WERI-Rb-1 (cell line): ENCODE results near the gene IRAK2.
A peak's percentile ranks its signal among the peaks of the same experiment; 100 is the strongest.

Experiments
- DNase-seq: peaks from one replicate; pipeline ENCODE4 v3.0.0-alpha.2; 2020
- H3K27ac ChIP-seq: fragments of 250-450 bp; sonication (Bioruptor Pico); 2 replicates; pipeline ENCODE4 v1.5.1; 2020; ENCODE audit warnings: mild to moderate bottlenecking, moderate library complexity
- H3K27me3 ChIP-seq: fragments of 250-450 bp; sonication (Bioruptor Pico); 2 replicates; pipeline ENCODE4 v1.5.1; 2021; ENCODE audit warnings: mild to moderate bottlenecking, low read depth, moderate library complexity; ENCODE audit not compliant: insufficient read depth, severe bottlenecking
- H3K36me3 ChIP-seq: fragments of 250-450 bp; sonication (Bioruptor Pico); 2 replicates; pipeline ENCODE4 v1.5.1; 2020; ENCODE audit warnings: mild to moderate bottlenecking, moderate library complexity
- H3K4me3 ChIP-seq: 2 replicates; pipeline ENCODE4 v1.5.1; 2011; ENCODE audit warnings: low read depth, mild to moderate bottlenecking, control low read depth, low read length
- H3K9me3 ChIP-seq: fragments of 250-450 bp; sonication (Bioruptor Pico); 2 replicates; pipeline ENCODE4 v1.5.1; 2021; ENCODE audit warnings: mild to moderate bottlenecking, moderate library complexity; ENCODE audit not compliant: severe bottlenecking
- CTCF ChIP-seq: IDR thresholded peaks from 2 replicates; pipeline ENCODE4 v1.5.1; 2011; ENCODE audit warnings: low read depth, mild to moderate bottlenecking, control low read depth, inconsistent platforms, low read length

The IRAK2 gene

GRCh38 chr3:10142707-10143560, 21.8 kb upstream of the IRAK2 start:
- no peak for DNase-seq
- no peak overlapping the region; the same call in 1 of the 2 replicates for H3K27ac ChIP-seq
- no peaks in the 10 kb centered on the region for H3K9me3 ChIP-seq
- peaks cover 52% of the 10 kb centered on the region for H3K36me3 ChIP-seq
- peak overlapping the region; percentile 56 for H3K4me3 ChIP-seq
- TF ChIP-seq CTCF: no peak
- H3K27me3 ChIP-seq: no peaks in the 10 kb centered on the region

- H3K27me3 ChIP-seq: no peaks in the 10 kb centered on the region
- H3K4me3 ChIP-seq: no peak overlapping the region
- DNase-seq: no peak
- peaks cover 73% of the 10 kb centered on the region for H3K36me3 ChIP-seq
- no peaks in the 10 kb centered on the region for H3K9me3 ChIP-seq
- H3K27ac ChIP-seq: no peak overlapping the region
- TF ChIP-seq CTCF: no peak
Observed at GRCh38 chr3:10145685-10146084, 19.0 kb upstream of the IRAK2 start.

GRCh38 chr3:10149226-10149625, 15.5 kb upstream of the IRAK2 start:
- H3K36me3 ChIP-seq: peaks cover 78% of the 10 kb centered on the region
- no peak overlapping the region for H3K4me3 ChIP-seq
- DNase-seq: no peak
- no peaks in the 10 kb centered on the region for H3K27me3 ChIP-seq
- H3K27ac ChIP-seq: no peak overlapping the region
- H3K9me3 ChIP-seq: no peaks in the 10 kb centered on the region
- no peak for TF ChIP-seq CTCF

- DNase-seq: no peak
- no peak for TF ChIP-seq CTCF
- Histone ChIP-seq H3K27me3 (no peaks in the 10 kb centered on the region), H3K36me3 (peaks cover 72% of the 10 kb centered on the region), H3K4me3 (no peak overlapping the region), H3K9me3 (no peaks in the 10 kb centered on the region), H3K27ac (no peak overlapping the region)
Observed at GRCh38 chr3:10150987-10151386, 13.7 kb upstream of the IRAK2 start.

- Histone ChIP-seq H3K27ac (no peak overlapping the region), H3K4me3 (no peak overlapping the region), H3K9me3 (no peaks in the 10 kb centered on the region), H3K27me3 (no peaks in the 10 kb centered on the region), H3K36me3 (peaks cover 46% of the 10 kb centered on the region)
- TF ChIP-seq CTCF: no peak
- DNase-seq: no peak
Observed at GRCh38 chr3:10154335-10155122, 10.2 kb upstream of the IRAK2 start.
